IPS-18a (cell line): ENCODE results near the gene IQGAP2.
"Not testable (repeated sequence)": the region's sequence is repeated elsewhere in the genome, so short reads cannot be mapped to it uniquely, and the experiment has no call there.

Experiments used
- H3K27ac ChIP-seq: one replicate; pipeline ENCODE4 v1.5.1; 2013; ENCODE audit warnings: low read length
- H3K27me3 ChIP-seq: one replicate; pipeline ENCODE4 v1.6.1; 2013; ENCODE audit warnings: mild to moderate bottlenecking, low read length; ENCODE audit not compliant: control insufficient read depth, insufficient read depth
- H3K36me3 ChIP-seq: one replicate; pipeline ENCODE4 v1.6.1; 2013; ENCODE audit warnings: low read depth, low read length; ENCODE audit not compliant: control insufficient read depth
- H3K4me1 ChIP-seq: one replicate; pipeline ENCODE4 v1.6.1; 2013; ENCODE audit warnings: low read depth, low read length; ENCODE audit not compliant: control insufficient read depth
- H3K4me3 ChIP-seq: one replicate; pipeline ENCODE4 v1.5.1; 2013; ENCODE audit warnings: low read length
- H3K9ac ChIP-seq: one replicate; pipeline ENCODE4 v1.6.1; 2013; ENCODE audit warnings: mild to moderate bottlenecking, low read length, moderate library complexity
- H3K9me3 ChIP-seq: one replicate; pipeline ENCODE4 v1.6.1; 2013; ENCODE audit warnings: low read depth, low read length; ENCODE audit not compliant: control insufficient read depth

IQGAP2 gene

GRCh38 chr5:76664079-76664478 lies 261.0 kb downstream of the IQGAP2 start:
- H3K4me3 ChIP-seq = no peak overlapping the region
- no peak overlapping the region for H3K27ac ChIP-seq
- H3K9ac ChIP-seq = no peak overlapping the region
- peaks cover 6% of the 10 kb centered on the region for H3K36me3 ChIP-seq
- no peaks in the 10 kb centered on the region for H3K27me3 ChIP-seq
- H3K4me1 ChIP-seq = no peaks in the 10 kb centered on the region
- no peaks in the 10 kb centered on the region for H3K9me3 ChIP-seq

DNA sequence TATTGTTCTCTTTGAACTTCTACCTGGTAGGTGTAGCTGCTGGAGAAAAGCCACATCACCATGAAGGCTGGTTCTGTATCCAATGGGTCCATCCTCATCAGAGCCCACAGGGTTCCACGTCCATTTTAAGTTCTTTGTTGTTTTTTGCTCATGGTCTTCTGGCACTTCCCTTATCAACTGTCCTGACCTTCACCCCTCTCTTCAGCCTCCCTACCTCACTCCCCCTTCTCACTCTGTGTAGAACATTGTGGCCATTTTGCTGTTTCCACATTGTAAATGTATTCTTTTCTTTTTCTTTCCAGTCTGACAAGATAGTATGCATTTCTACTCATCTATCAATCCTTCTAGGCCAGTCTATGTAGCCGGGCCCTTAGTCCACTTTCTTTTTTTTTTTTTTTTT lies 264.4 kb downstream of the IQGAP2 start:
- no peaks in the 10 kb centered on the region for H3K27me3 ChIP-seq
- H3K9ac ChIP-seq = no peak overlapping the region
- no peak overlapping the region for H3K27ac ChIP-seq
- H3K9me3 ChIP-seq = no peaks in the 10 kb centered on the region
- no peaks in the 10 kb centered on the region for H3K36me3 ChIP-seq
- no peaks in the 10 kb centered on the region for H3K4me1 ChIP-seq
- H3K4me3 ChIP-seq = no peak overlapping the region

DNA sequence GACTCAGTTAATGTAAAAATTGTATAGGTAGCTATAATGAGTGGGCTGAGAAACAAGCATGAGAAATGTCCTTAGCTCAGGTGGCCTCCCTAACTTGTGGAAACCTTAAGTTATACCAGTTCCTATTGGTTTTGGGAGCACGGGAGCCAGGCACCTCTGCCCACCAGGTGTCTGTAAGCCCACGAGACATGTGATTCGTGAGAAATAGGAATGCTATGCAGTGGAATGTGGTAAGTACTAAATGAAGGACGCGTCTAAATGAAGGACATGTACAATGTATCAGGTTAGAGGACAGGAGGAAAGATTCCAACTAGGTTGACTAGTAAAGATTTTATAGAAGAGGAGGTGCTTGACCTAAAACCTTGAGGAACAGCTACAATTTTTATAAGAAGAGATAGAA lies 266.2 kb downstream of the IQGAP2 start:
- H3K9ac ChIP-seq = no peak overlapping the region

GRCh38 chr5:76670508-76670907 lies 267.4 kb downstream of the IQGAP2 start:
- no peaks in the 10 kb centered on the region for H3K9me3 ChIP-seq
- H3K27me3 ChIP-seq = no peaks in the 10 kb centered on the region
- H3K4me1 ChIP-seq = no peaks in the 10 kb centered on the region
- no peak overlapping the region for H3K27ac ChIP-seq
- no peak overlapping the region for H3K9ac ChIP-seq
- no peak overlapping the region for H3K4me3 ChIP-seq
- peaks cover 6% of the 10 kb centered on the region for H3K36me3 ChIP-seq

More for the DNA sequence above, 266.2 kb downstream of the IQGAP2 start:
- no peak overlapping the region for H3K27ac ChIP-seq
- no peaks in the 10 kb centered on the region for H3K36me3 ChIP-seq
- H3K4me1 ChIP-seq = no peaks in the 10 kb centered on the region
- no peak overlapping the region for H3K4me3 ChIP-seq
- H3K9me3 ChIP-seq = no peaks in the 10 kb centered on the region
- H3K27me3 ChIP-seq = no peaks in the 10 kb centered on the region

DNA sequence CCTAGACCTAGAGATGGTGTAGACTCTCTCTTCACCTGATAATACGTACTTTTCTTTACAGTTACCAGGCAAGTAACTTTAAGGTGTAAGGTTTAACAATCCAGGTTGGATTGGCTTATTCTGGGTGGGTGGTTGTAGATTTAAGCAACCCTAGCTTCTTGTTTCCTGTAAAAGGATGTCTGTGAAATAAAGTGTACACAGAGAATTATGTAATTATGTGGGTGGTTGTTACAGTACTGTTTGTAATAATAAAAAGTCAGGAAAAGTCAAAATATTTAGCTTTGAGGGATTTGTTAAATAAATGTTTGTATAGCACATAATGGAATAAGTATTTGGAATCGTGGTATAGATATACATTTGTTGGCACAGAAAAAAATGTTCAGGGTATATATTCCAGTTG lies 269.2 kb downstream of the IQGAP2 start:
- Histone ChIP-seq H3K4me3 (no peak overlapping the region), H3K9ac (no peak overlapping the region), H3K4me1 (no peaks in the 10 kb centered on the region), H3K9me3 (no peaks in the 10 kb centered on the region), H3K36me3 (peaks cover 6% of the 10 kb centered on the region), H3K27me3 (no peaks in the 10 kb centered on the region), H3K27ac (no peak overlapping the region)

DNA sequence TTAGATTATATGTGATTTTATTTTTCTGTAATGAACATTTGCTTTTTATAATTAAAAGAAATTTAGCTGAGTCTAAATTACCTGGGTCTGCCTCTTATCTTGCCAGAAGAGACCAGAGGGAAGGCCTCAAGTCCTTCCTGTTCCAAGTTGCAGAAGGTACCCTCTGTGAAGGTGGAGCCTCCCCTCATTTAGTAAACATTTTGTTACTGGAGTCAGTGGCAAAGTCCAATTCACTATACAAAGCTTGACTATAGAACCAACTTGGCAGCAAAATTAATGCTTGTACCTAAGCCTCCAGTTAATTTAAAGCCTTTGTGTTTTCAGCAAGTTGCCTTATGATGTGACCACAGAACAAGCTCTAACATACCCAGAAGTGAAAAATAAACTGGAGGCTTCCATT lies 270.0 kb downstream of the IQGAP2 start:
- H3K4me1 ChIP-seq = no peaks in the 10 kb centered on the region
- no peak overlapping the region for H3K27ac ChIP-seq
- H3K9ac ChIP-seq = no peak overlapping the region
- no peaks in the 10 kb centered on the region for H3K9me3 ChIP-seq
- H3K36me3 ChIP-seq = peaks cover 6% of the 10 kb centered on the region
- no peaks in the 10 kb centered on the region for H3K27me3 ChIP-seq
- no peak overlapping the region for H3K4me3 ChIP-seq

GRCh38 chr5:76674330-76675066 lies 271.4 kb downstream of the IQGAP2 start:
- Histone ChIP-seq H3K27ac (no peak overlapping the region), H3K36me3 (peaks cover 6% of the 10 kb centered on the region), H3K9me3 (no peaks in the 10 kb centered on the region), H3K27me3 (no peaks in the 10 kb centered on the region), H3K4me3 (no peak overlapping the region), H3K9ac (no peak overlapping the region), H3K4me1 (no peaks in the 10 kb centered on the region)

DNA sequence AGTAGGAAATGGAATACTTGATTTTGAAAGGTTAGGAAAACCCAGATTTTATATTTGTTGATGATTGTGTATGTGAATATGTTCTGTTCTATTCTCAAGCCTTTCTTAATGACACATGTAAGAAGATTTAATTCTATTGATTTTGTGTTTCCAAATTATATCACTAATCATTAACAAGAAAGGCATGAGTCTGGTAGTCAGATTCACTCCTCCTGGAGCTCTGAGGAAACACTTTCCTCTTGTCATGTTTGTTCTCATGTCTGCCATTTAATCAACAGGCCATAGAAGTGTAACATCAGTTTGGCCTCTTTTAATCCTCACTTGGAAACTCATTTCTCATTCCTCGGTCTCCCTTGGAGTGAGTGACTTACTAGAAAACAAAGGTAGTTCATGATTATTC lies 272.3 kb downstream of the IQGAP2 start:
- Histone ChIP-seq H3K4me1 (no peaks in the 10 kb centered on the region), H3K27me3 (no peaks in the 10 kb centered on the region), H3K9ac (no peak overlapping the region)

GRCh38 chr5:76677849-76678472 lies 274.9 kb downstream of the IQGAP2 start:
- Histone ChIP-seq H3K27ac (no peak overlapping the region), H3K4me3 (no peak overlapping the region), H3K27me3 (no peaks in the 10 kb centered on the region), H3K9me3 (no peaks in the 10 kb centered on the region), H3K36me3 (peaks cover 6% of the 10 kb centered on the region), H3K4me1 (no peaks in the 10 kb centered on the region), H3K9ac (no peak overlapping the region)

More for the DNA sequence above, 272.3 kb downstream of the IQGAP2 start:
- Histone ChIP-seq H3K4me3 (no peak overlapping the region), H3K27ac (no peak overlapping the region), H3K9me3 (no peaks in the 10 kb centered on the region), H3K36me3 (peaks cover 6% of the 10 kb centered on the region)

GRCh38 chr5:76679231-76679630 lies 276.1 kb downstream of the IQGAP2 start:
- Histone ChIP-seq H3K4me3 (no peak overlapping the region), H3K36me3 (peaks cover 13% of the 10 kb centered on the region), H3K27ac (no peak overlapping the region)

DNA sequence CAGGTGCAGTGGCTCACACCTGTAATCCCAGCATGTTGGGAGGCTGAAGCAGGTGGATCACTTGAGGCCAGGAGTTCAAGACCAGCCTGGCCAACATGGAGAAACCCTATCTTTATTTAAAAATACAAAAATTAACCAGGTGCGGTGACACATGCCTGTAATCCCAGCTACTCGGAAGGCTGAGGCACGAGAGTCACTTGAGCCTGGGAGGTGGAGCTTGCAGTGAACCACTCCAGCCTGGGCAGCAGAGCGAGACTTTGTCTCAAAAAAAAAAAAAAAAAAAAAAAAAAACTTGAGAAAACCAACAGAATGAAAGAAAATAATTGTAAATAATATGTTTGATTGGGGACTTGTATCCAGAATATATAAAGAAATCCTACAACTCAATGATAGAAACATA lies 277.7 kb downstream of the IQGAP2 start:
- not testable (repeated sequence) for H3K27ac ChIP-seq, H3K9ac ChIP-seq, H3K27me3 ChIP-seq, H3K4me3 ChIP-seq, H3K4me1 ChIP-seq, H3K9me3 ChIP-seq
- peaks cover 16% of the 10 kb centered on the region for H3K36me3 ChIP-seq

More at GRCh38 chr5:76679231-76679630, 276.1 kb downstream of the IQGAP2 start:
- Histone ChIP-seq H3K4me1 (no peaks in the 10 kb centered on the region), H3K9me3 (no peaks in the 10 kb centered on the region), H3K9ac (no peak overlapping the region), H3K27me3 (no peaks in the 10 kb centered on the region)

DNA sequence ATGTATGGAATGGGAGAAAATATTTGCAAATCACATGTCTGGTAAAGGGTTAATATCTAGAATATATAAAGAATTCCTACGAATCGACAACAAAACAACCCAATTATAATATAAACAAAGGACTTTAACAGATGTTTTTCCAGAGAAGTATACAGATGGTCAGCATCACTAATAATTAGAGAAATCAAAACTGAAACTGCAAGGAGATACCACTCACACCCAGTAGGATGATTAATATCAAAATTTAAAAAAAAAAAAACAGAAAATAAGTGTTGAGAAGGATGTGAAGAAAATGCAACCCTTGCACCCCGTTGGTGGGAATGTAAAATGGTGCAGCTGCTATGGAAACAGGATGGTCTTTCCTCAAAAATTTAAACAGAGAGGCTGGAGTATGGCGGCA lies 278.2 kb downstream of the IQGAP2 start:
- H3K9ac ChIP-seq = no peak overlapping the region
- H3K4me3 ChIP-seq = no peak overlapping the region
- no peaks in the 10 kb centered on the region for H3K9me3 ChIP-seq
- H3K27ac ChIP-seq = no peak overlapping the region
- H3K4me1 ChIP-seq = no peaks in the 10 kb centered on the region
- H3K36me3 ChIP-seq = peaks cover 16% of the 10 kb centered on the region
- H3K27me3 ChIP-seq = no peaks in the 10 kb centered on the region
